Measurements from ENCODE around the gene ANO10.

GRCh38 chr3:43649365-43649968, 27.7 kb upstream of the ANO10 start:
- TF ChIP-seq POLR2A (IDR thresholded peaks at IDR 0.05) (no peak), CTCF (IDR thresholded peaks at IDR 0.05) (no peak)
